Measurements from ENCODE around the gene DPYD.

Gene DPYD

GRCh38 chr1:97538113-97538512 is 382.7 kb downstream of the DPYD start:
- H3K9ac ChIP-seq (ENCODE audit: low read length) = no peak overlapping the region
- no peaks in the 10 kb centered on the region for H3K79me2 ChIP-seq (ENCODE audit: insufficient read depth, low read length)
- no peak overlapping the region for H3K4me3 ChIP-seq (ENCODE audit: low read depth, low read length, poor library complexity, severe bottlenecking)
- H3K4me2 ChIP-seq (ENCODE audit: low read length) = no peak overlapping the region
- no peaks in the 10 kb centered on the region for H3K27me3 ChIP-seq (ENCODE audit: insufficient read depth, low read length)
- no peaks in the 10 kb centered on the region for H4K20me1 ChIP-seq (ENCODE audit: insufficient read depth, low read length)
- no peaks in the 10 kb centered on the region for H3K4me1 ChIP-seq (ENCODE audit: insufficient read depth, low read length, severe bottlenecking)
- H3K9me2 ChIP-seq (ENCODE audit: low read depth, low read length) = no peaks in the 10 kb centered on the region
- H3K9me3 ChIP-seq (ENCODE audit: low read length) = no peaks in the 10 kb centered on the region
- H2AFZ ChIP-seq (ENCODE audit: low read length) = no peak overlapping the region
- no peaks in the 10 kb centered on the region for H3K36me3 ChIP-seq (ENCODE audit: insufficient read depth, low read length)
- no peaks in the 10 kb centered on the region for H3F3A ChIP-seq (ENCODE audit: insufficient read depth, low read length)
- TF ChIP-seq EZH2 (IDR thresholded peaks at IDR 0.05; ENCODE audit: borderline replicate concordance, low read length) = no peak
- H3K27ac ChIP-seq (ENCODE audit: low read depth, low read length, poor library complexity, severe bottlenecking) = no peak overlapping the region

- no peak overlapping the region for H3K27ac ChIP-seq (ENCODE audit: low read depth, low read length, poor library complexity, severe bottlenecking)
- no peaks in the 10 kb centered on the region for H3K4me1 ChIP-seq (ENCODE audit: insufficient read depth, low read length, severe bottlenecking)
- no peaks in the 10 kb centered on the region for H3K79me2 ChIP-seq (ENCODE audit: insufficient read depth, low read length)
- H3K9me2 ChIP-seq (ENCODE audit: low read depth, low read length) = no peaks in the 10 kb centered on the region
- H2AFZ ChIP-seq (ENCODE audit: low read length) = no peak overlapping the region
- H3K4me2 ChIP-seq (ENCODE audit: low read length) = no peak overlapping the region
- H3K4me3 ChIP-seq (ENCODE audit: low read depth, low read length, poor library complexity, severe bottlenecking) = no peak overlapping the region
- H3K9me3 ChIP-seq (ENCODE audit: low read length) = no peaks in the 10 kb centered on the region
- H3K9ac ChIP-seq (ENCODE audit: low read length) = no peak overlapping the region
- TF ChIP-seq EZH2 (IDR thresholded peaks at IDR 0.05; ENCODE audit: borderline replicate concordance, low read length) = no peak
- no peak for TF ChIP-seq CTCF (IDR thresholded peaks at IDR 0.05; ENCODE audit: low read length)
- H4K20me1 ChIP-seq (ENCODE audit: insufficient read depth, low read length) = no peaks in the 10 kb centered on the region
- H3K27me3 ChIP-seq (ENCODE audit: insufficient read depth, low read length) = no peaks in the 10 kb centered on the region
- H3K36me3 ChIP-seq (ENCODE audit: insufficient read depth, low read length) = no peaks in the 10 kb centered on the region
- no peaks in the 10 kb centered on the region for H3F3A ChIP-seq (ENCODE audit: insufficient read depth, low read length)
Observed at GRCh38 chr1:97533358-97533757, 387.5 kb downstream of the DPYD start.

- Histone ChIP-seq H3K9me3 (ENCODE audit: low read length) (no peaks in the 10 kb centered on the region), H3K27me3 (ENCODE audit: insufficient read depth, low read length) (no peaks in the 10 kb centered on the region), H3K4me1 (ENCODE audit: insufficient read depth, low read length, severe bottlenecking) (no peaks in the 10 kb centered on the region), H3K9ac (ENCODE audit: low read length) (no peak overlapping the region), H3K27ac (ENCODE audit: low read depth, low read length, poor library complexity, severe bottlenecking) (no peak overlapping the region), H3F3A (ENCODE audit: insufficient read depth, low read length) (no peaks in the 10 kb centered on the region), H3K9me2 (ENCODE audit: low read depth, low read length) (no peaks in the 10 kb centered on the region), H4K20me1 (ENCODE audit: insufficient read depth, low read length) (no peaks in the 10 kb centered on the region), H3K79me2 (ENCODE audit: insufficient read depth, low read length) (no peaks in the 10 kb centered on the region), H3K4me3 (ENCODE audit: low read depth, low read length, poor library complexity, severe bottlenecking) (no peak overlapping the region), H3K36me3 (ENCODE audit: insufficient read depth, low read length) (no peaks in the 10 kb centered on the region), H2AFZ (ENCODE audit: low read length) (no peak overlapping the region), H3K4me2 (ENCODE audit: low read length) (no peak overlapping the region)
- no peak for TF ChIP-seq EZH2 (IDR thresholded peaks at IDR 0.05; ENCODE audit: borderline replicate concordance, low read length)
- TF ChIP-seq CTCF (IDR thresholded peaks at IDR 0.05; ENCODE audit: low read length) = no peak
Observed at GRCh38 chr1:97529600-97529999, 391.2 kb downstream of the DPYD start.

- Histone ChIP-seq H3K4me1 (ENCODE audit: insufficient read depth, low read length, severe bottlenecking) (no peaks in the 10 kb centered on the region), H3K36me3 (ENCODE audit: insufficient read depth, low read length) (no peaks in the 10 kb centered on the region), H3K4me2 (ENCODE audit: low read length) (no peak overlapping the region), H4K20me1 (ENCODE audit: insufficient read depth, low read length) (no peaks in the 10 kb centered on the region), H3K9me2 (ENCODE audit: low read depth, low read length) (no peaks in the 10 kb centered on the region), H2AFZ (ENCODE audit: low read length) (no peak overlapping the region), H3K27me3 (ENCODE audit: insufficient read depth, low read length) (no peaks in the 10 kb centered on the region), H3K9me3 (ENCODE audit: low read length) (no peaks in the 10 kb centered on the region), H3K9ac (ENCODE audit: low read length) (no peak overlapping the region), H3K79me2 (ENCODE audit: insufficient read depth, low read length) (no peaks in the 10 kb centered on the region), H3K27ac (ENCODE audit: low read depth, low read length, poor library complexity, severe bottlenecking) (no peak overlapping the region), H3F3A (ENCODE audit: insufficient read depth, low read length) (no peaks in the 10 kb centered on the region), H3K4me3 (ENCODE audit: low read depth, low read length, poor library complexity, severe bottlenecking) (no peak overlapping the region)
- TF ChIP-seq EZH2 (IDR thresholded peaks at IDR 0.05; ENCODE audit: borderline replicate concordance, low read length) (no peak), CTCF (IDR thresholded peaks at IDR 0.05; ENCODE audit: low read length) (no peak)
Observed at GRCh38 chr1:97524211-97524610, 396.6 kb downstream of the DPYD start.

Measured in OCI-LY1 (cell line).